Heart right ventricle (tissue), 16 donors: ENCODE data around the gene ISCU. TPM values are rescaled to one million over a fixed set of nuclear protein-coding genes. Genes with fewer than 3 reads are reported as not detected.

ENCODE experiments used
- ATAC-seq, 8 donors: fragments of 200-7000 bp; cut with Tn5 transposase; one replicate each; pipeline ENCODE4 v1.9.1; 2020; ENCODE audit warnings: mild to moderate bottlenecking in 8 of 8, moderate library complexity in 8 of 8, moderate number of reproducible peaks in 1 of 8
- DNase-seq, 2 donors: peaks; one replicate each; pipeline ENCODE4 v3.0.0-alpha.2; 2020
- H3K27ac ChIP-seq, 10 donors: fragments of 200-600 bp; sonication (generic) in 2 of 10; one replicate each; pipeline versions ENCODE4 v1.5.0 to v1.8.0; 2020 to 2022; ENCODE audit warnings: mild to moderate bottlenecking in 3 of 10
- H3K27me3 ChIP-seq, 7 donors: fragments of 200-600 bp; one replicate each; pipeline ENCODE4 v1.8.0; 2021 to 2022; ENCODE audit warnings: mild to moderate bottlenecking in 2 of 7
- H3K36me3 ChIP-seq, 9 donors: fragments of 200-600 bp; sonication (generic) in 1 of 9; one replicate each; pipeline versions ENCODE4 v1.5.0 to v1.8.0; 2020 to 2022; ENCODE audit warnings: mild to moderate bottlenecking in 2 of 9
- H3K4me1 ChIP-seq, 9 donors: fragments of 200-600 bp; sonication (generic) in 1 of 9; one replicate each; pipeline versions ENCODE4 v1.5.0 to v1.8.0; 2020 to 2022; ENCODE audit warnings: mild to moderate bottlenecking in 4 of 9
- H3K4me3 ChIP-seq, 10 donors: fragments of 200-600 bp; sonication (generic) in 2 of 10; one replicate each; pipeline versions ENCODE4 v1.5.0 to v1.8.0; 2020 to 2022; ENCODE audit warnings: mild to moderate bottlenecking in 7 of 10, moderate library complexity in 2 of 10
- H3K9me3 ChIP-seq, 11 donors: fragments of 200-600 bp in 10 of 11; sonication (generic) in 2 of 11; one replicate each; pipeline versions ENCODE4 v1.5.0 to v1.8.0; 2013 to 2022; ENCODE audit warnings: mild to moderate bottlenecking in 2 of 11, control low read depth in 1 of 11, moderate library complexity in 1 of 11
- WGBS, 2 donors: extraction: QIAGEN DNeasy Blood & Tissue Kit; methylation state at CpG; one replicate each; pipeline ENCODE4 v1.1.7; 2013; ENCODE audit warnings: inconsistent platforms in 1 of 2; 5-methylcytosine and 5-hydroxymethylcytosine counted together
- intact Hi-C, 10 donors: fragments of 100-400 bp; cut with DNase I; formaldehyde crosslinking; loops; one replicate each; pipeline versions ENCODE4 v1.11.1 to v1.14.2; 2022
- polyA plus RNA-seq, 2 donors: library from polyadenylated mRNA; stranded (reverse); fragments of 200-250 nt; gene quantifications; one replicate each; pipeline ENCODE4 v1.2.3, GENCODE V29; 2013
- total RNA-seq, 10 donors: library from RNA; stranded (reverse); fragmentation: NEBNext Ultra II Directional in 3 of 10; extraction: Animal tissue kit (Norgen Biotek cat#: 25700) in 3 of 10; gene quantifications; one replicate each; pipeline versions ENCODE4 v1.2.1 to v1.2.4, GENCODE V29; 2021 to 2023
- TF ChIP-seq, protein P1 (sequence below), 9 donors: fragments of 200-600 bp; sonication (generic) in 2 of 9; IDR thresholded peaks; one replicate each; pipeline versions ENCODE4 v1.5.0 to v1.8.0; 2021 to 2022; ENCODE audit warnings: antibody characterized with exemption in 9 of 9, mild to moderate bottlenecking in 5 of 9, moderate library complexity in 1 of 9
- donor health status: Arrhythmogenic right ventricular cardiomyopathy.
- donor health status: ischemic (EF 13 %, LVEDD 7.1; RV severe dilation, severe dysfunction).
- donor health status: healthy with polysubstance abuse.
- donor health status: DM: no; HTN: yes; CAD: no.
- donor health status: DM: no; HTN: no; CAD: no.
- donor health status: ischemic (EF 25% LVEDD 6.9; RV normal size, moderate dysfunction).
- donor health status: ischemic (EF 25% LVEDD 5.7; RV mildly dilated, moderate dysfunction).
- donor health status: healthy.
- donor health status: DM: yes; HTN: yes; CAD: no.
- donor health status: Ischemic cardiomyopathy.
- donor health status: ischemic (EF 35%, LVEDD 5.7; RV mildly dilated, moderate dysfunction).
- donor health status: nonischemic (EF 11% LVEDD 7.7; RV severe dilation, severe dysfunction).
- donor health status: DM: yes; HTN: yes; CAD: no.
- donor health status: PGD.
- donor health status: ischemic (EF 29% LVEDD 5.4; RV normal size, mild dysfunction).
- donor health status: nonischemic (EF 23%, LVEDD 6.1; RV moderate dilation, normal function).

ISCU gene
- total and polyA plus RNA-seq, 12 donors, result 164 to 630 (median 516) TPM

DNA sequence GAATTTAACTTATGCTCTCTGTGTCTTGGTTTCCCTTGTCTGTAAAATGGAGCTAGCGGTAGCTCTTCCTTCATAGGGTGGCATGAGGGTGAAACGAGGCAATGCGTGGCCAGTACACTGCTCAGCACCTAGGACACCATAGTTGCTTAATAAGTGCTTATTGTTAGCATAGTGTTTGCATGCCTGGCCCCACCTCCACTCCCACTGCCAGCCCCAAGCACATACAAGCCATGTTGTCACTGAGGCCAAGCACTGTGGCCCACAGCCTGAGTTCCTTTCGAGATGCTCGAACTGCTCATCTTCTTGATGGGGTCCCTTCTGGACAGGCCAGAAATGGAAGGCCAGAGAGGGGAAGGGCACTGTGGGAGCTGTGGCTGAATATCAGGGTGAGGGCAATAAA lies 46.5 kb upstream of the ISCU start:
- H3K4me1 ChIP-seq, result peaks cover 0 to 29% (median 16%) of the 10 kb centered on the region in 9 donors
- WGBS, 2 donors, result 55 to 63% methylated on average over 5 of the region's 5 CpGs
- TF ChIP-seq, protein P1, sequence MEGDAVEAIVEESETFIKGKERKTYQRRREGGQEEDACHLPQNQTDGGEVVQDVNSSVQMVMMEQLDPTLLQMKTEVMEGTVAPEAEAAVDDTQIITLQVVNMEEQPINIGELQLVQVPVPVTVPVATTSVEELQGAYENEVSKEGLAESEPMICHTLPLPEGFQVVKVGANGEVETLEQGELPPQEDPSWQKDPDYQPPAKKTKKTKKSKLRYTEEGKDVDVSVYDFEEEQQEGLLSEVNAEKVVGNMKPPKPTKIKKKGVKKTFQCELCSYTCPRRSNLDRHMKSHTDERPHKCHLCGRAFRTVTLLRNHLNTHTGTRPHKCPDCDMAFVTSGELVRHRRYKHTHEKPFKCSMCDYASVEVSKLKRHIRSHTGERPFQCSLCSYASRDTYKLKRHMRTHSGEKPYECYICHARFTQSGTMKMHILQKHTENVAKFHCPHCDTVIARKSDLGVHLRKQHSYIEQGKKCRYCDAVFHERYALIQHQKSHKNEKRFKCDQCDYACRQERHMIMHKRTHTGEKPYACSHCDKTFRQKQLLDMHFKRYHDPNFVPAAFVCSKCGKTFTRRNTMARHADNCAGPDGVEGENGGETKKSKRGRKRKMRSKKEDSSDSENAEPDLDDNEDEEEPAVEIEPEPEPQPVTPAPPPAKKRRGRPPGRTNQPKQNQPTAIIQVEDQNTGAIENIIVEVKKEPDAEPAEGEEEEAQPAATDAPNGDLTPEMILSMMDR (IDR thresholded peaks at IDR 0.05), result no peak
- H3K9me3 ChIP-seq, result no peaks in the 10 kb centered on the region
- peak overlapping the region in 5 of 10 donors; percentile 36 to 73 (median 71) for H3K27ac ChIP-seq
- H3K4me3 ChIP-seq, result peak overlapping the region; percentile 65 to 96 (median 79)
- no peaks in the 10 kb centered on the region for H3K27me3 ChIP-seq
- ATAC-seq, result peak in 1 of 8 donors; percentile 1
- H3K36me3 ChIP-seq, result peaks cover 0 to 42% (median 23%) of the 10 kb centered on the region in 9 donors
- intact Hi-C loops, result loop anchor here in 1 of 10 donors (10.0 kb wide), 1 partner anchor 521 kb away; no protein-coding TSS in a partner anchor
- no peak for DNase-seq

DNA sequence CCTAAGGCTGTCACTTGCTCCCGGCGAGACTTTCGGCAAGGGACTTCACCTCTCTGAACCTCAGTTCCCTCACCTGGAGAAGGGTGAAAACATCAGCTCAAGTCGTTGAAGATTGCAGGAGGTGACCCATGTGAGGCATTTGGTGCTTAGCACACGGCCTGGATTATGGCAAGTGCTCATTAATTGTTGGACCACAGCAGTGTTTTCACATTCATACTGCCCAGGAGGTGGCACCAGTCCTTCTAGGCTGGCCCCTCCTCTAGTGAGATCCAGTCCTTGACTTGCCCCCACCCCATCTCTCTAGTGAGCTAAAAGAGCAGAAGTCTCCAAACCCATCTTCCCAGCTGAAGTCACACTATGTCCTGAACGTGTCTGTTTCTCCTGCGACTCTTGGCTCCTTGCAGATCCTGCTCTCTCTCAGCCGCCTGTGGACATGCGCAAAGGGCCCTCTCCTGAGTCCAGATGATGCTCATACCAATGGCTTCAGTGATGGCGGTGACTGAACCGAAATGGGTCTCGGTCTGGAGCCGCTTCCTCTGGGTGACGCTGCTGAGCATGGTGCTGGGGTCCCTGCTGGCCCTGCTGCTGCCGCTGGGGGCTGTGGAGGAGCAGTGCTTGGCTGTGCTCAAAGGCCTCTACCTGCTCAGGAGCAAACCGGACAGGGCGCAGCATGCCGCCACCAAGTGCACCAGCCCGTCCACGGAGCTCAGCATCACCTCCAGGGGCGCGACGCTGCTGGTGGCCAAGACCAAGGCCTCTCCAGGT lies 45.7 kb upstream of the ISCU start:
- no peak for DNase-seq
- H3K27me3 ChIP-seq, result no peaks in the 10 kb centered on the region
- peaks cover 0 to 50% (median 30%) of the 10 kb centered on the region in 9 donors for H3K36me3 ChIP-seq
- no peaks in the 10 kb centered on the region for H3K9me3 ChIP-seq
- intact Hi-C loops, result loop anchor here in 1 of 10 donors (10.0 kb wide), 1 partner anchor 522 kb away; no protein-coding TSS in a partner anchor
- 86% methylated on average over 23 of the region's 23 CpGs for WGBS, 2 donors
- peaks cover 0 to 27% (median 16%) of the 10 kb centered on the region in 9 donors for H3K4me1 ChIP-seq
- H3K4me3 ChIP-seq, result no peak overlapping the region
- TF ChIP-seq, protein P1 (IDR thresholded peaks at IDR 0.05), result no peak
- H3K27ac ChIP-seq, result no peak overlapping the region
- no peak for ATAC-seq

DNA sequence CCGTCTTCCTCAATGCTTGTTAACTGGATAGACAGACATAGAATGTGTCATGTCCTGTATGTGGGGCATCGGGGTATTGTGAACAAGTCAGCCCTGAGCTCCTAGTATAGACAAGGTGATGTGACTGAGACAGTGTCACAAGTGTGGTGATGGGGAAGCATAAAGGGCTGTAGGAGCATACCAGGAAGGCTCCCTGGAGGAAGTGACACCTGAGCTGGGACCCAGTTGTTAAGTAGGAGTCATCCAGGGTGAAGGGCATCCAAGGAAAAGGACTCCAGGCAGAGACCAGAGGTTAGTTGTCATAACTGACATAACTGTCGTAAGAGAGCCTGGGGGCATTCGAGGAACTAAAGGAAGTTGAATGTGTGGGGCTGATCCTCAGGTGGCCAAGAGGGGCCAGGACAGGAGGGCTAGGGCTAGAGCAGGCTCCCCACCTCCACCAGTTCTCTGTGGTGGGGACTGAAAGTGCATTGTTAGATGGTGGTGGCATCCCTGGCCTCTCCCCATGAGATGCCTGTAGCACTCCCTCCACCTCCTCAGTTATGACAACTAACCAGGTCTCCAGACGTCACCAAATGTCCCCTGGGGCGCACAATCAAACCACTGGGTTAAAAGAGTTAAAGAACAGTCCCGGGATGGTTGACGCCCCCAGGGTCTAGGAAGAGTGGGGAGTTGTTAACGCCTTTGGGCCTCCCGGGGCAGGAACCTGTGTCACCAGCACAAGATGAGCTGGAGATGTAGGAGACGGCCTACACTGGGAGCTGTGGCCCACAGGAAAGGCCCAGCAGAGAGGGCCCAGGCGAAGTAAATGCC lies 44.9 kb upstream of the ISCU start:
- H3K27me3 ChIP-seq, result no peaks in the 10 kb centered on the region
- no peaks in the 10 kb centered on the region for H3K9me3 ChIP-seq
- intact Hi-C loops, result loop anchor here in 1 of 10 donors (10.0 kb wide), 1 partner anchor 523 kb away; no protein-coding TSS in a partner anchor
- ATAC-seq (no peak), DNase-seq (no peak)
- no peak overlapping the region for H3K4me3 ChIP-seq
- peaks cover 0 to 58% (median 37%) of the 10 kb centered on the region in 9 donors for H3K36me3 ChIP-seq
- 82 to 86% methylated on average over 12 of the region's 12 CpGs for WGBS, 2 donors
- TF ChIP-seq, protein P1 (IDR thresholded peaks at IDR 0.05), result no peak
- peaks cover 0 to 20% (median 10%) of the 10 kb centered on the region in 9 donors for H3K4me1 ChIP-seq
- no peak overlapping the region for H3K27ac ChIP-seq

DNA sequence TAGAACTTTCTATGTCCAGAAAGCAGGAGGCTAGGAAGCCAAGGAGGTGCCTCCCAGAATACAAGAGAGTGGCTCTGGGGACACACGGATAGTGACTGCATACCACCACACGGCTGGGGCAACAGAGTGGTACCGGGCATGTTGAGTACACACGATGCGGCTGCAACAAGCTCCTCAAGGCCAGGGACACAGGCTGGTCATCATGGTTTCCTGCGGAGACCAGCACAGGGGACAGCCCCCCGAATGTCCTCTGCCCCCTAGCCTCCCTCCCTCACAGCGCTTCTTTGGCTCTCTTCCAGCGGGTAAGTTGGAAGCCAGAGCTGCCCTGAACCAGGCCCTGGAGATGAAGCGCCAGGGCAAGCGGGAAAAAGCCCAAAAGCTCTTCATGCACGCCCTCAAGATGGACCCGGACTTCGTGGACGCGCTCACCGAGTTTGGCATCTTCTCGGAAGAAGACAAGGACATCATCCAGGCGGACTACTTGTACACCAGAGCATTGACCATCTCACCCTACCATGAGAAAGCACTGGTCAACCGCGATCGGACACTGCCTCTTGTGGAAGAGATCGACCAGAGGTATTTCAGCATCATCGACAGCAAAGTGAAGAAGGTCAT lies 44.2 kb upstream of the ISCU start:
- H3K36me3 ChIP-seq, result peaks cover 0 to 65% (median 44%) of the 10 kb centered on the region in 9 donors
- intact Hi-C loops, result loop anchor here in 1 of 10 donors (10.0 kb wide), 1 partner anchor 523 kb away; no protein-coding TSS in a partner anchor
- WGBS, 2 donors, result 95 to 96% methylated on average over 24 of the region's 24 CpGs
- peaks cover 0 to 20% (median 10%) of the 10 kb centered on the region in 9 donors for H3K4me1 ChIP-seq
- TF ChIP-seq, protein P1 (IDR thresholded peaks at IDR 0.05), result no peak
- H3K9me3 ChIP-seq, result no peaks in the 10 kb centered on the region
- ATAC-seq (no peak), DNase-seq (no peak)
- no peak overlapping the region for H3K4me3 ChIP-seq
- H3K27ac ChIP-seq, result no peak overlapping the region
- no peaks in the 10 kb centered on the region for H3K27me3 ChIP-seq
